Osteoblast (primary cell): Measurements from ENCODE around the gene TCEA3. TPM values are rescaled to one million over a fixed set of nuclear protein-coding genes. Genes with fewer than 3 reads are reported as not detected.
"Not testable (repeated sequence)": the region's sequence is repeated elsewhere in the genome, so short reads cannot be mapped to it uniquely, and the experiment has no call there.

Experiments
- DNase-seq: peaks from one replicate; pipeline ENCODE4 v3.0.0; 2011; ENCODE audit warnings: low spot score, mixed read lengths; ENCODE audit not compliant: insufficient read length; ENCODE audit errors: missing footprints
- H2AFZ ChIP-seq: 2 replicates; pipeline ENCODE4 v1.6.0; 2011; ENCODE audit warnings: mild to moderate bottlenecking, low read length
- H3K27ac ChIP-seq: 2 replicates; pipeline ENCODE4 v1.5.1; 2011; ENCODE audit warnings: mild to moderate bottlenecking, low read depth, low read length, moderate library complexity
- H3K27me3 ChIP-seq: 2 replicates; pipeline ENCODE4 v1.6.0; 2012; ENCODE audit warnings: mild to moderate bottlenecking, control low read depth, inconsistent platforms, low read length, moderate library complexity; ENCODE audit not compliant: insufficient read depth
- H3K36me3 ChIP-seq: 2 replicates; pipeline ENCODE4 v1.5.1; 2011; ENCODE audit warnings: mild to moderate bottlenecking, low read length, control low read depth, moderate library complexity; ENCODE audit not compliant: insufficient read depth
- H3K4me1 ChIP-seq: 2 replicates; pipeline ENCODE4 v1.5.1; 2011; ENCODE audit warnings: mild to moderate bottlenecking, low read length, control low read depth, moderate library complexity; ENCODE audit not compliant: insufficient read depth
- H3K4me2 ChIP-seq: 2 replicates; pipeline ENCODE4 v1.6.0; 2011; ENCODE audit warnings: mild to moderate bottlenecking, low read length; ENCODE audit not compliant: insufficient read depth
- H3K4me3 ChIP-seq: fragments of 200-600 bp; sonication (generic); 3 replicates; pipeline ENCODE4 v1.5.1; 2012; ENCODE audit warnings: mild to moderate bottlenecking, low read length, inconsistent platforms; ENCODE audit not compliant: insufficient read depth
- H3K79me2 ChIP-seq: 2 replicates; pipeline ENCODE4 v1.6.0; 2012; ENCODE audit warnings: mild to moderate bottlenecking, low read length, control low read depth, inconsistent platforms; ENCODE audit not compliant: insufficient read depth
- H3K9me3 ChIP-seq: 2 replicates; pipeline ENCODE4 v1.5.1; 2011; ENCODE audit warnings: low read depth, low read length, control low read depth
- H4K20me1 ChIP-seq: 2 replicates; pipeline ENCODE4 v1.6.0; 2012; ENCODE audit warnings: mild to moderate bottlenecking, low read length, control low read depth; ENCODE audit not compliant: insufficient read depth
- CTCF ChIP-seq: IDR thresholded peaks from 2 replicates; pipeline ENCODE4 v1.5.1; 2011; ENCODE audit warnings: mild to moderate bottlenecking, low read depth, low read length, moderate library complexity; ENCODE audit errors: extremely low read depth
- total RNA-seq: library from RNA; depleted of rRNA; stranded (reverse); fragments of >200 nt; gene quantifications from 2 replicates; pipeline ENCODE4 v1.2.3, GENCODE V29; 2012

Gene TCEA3
- total RNA-seq, 1 donor: 31.5 TPM

GRCh38 chr1:23383577-23384311 lies 40.8 kb downstream of the TCEA3 start:
- Histone ChIP-seq H3K4me1 (peaks cover 4% of the 10 kb centered on the region), H3K27ac (no peak overlapping the region), H4K20me1 (no peaks in the 10 kb centered on the region), H3K9me3 (no peaks in the 10 kb centered on the region), H3K4me2 (no peak overlapping the region), H3K36me3 (no peaks in the 10 kb centered on the region), H3K27me3 (no peaks in the 10 kb centered on the region), H2AFZ (no peak overlapping the region), H3K79me2 (no peaks in the 10 kb centered on the region), H3K4me3 (no peak overlapping the region)
- peak; percentile 38 for DNase-seq
- TF ChIP-seq CTCF: no peak

GRCh38 chr1:23381233-23381885 lies 43.2 kb downstream of the TCEA3 start:
- H3K4me1 ChIP-seq: peaks cover 20% of the 10 kb centered on the region

GRCh38 chr1:23380719-23381118 lies 43.8 kb downstream of the TCEA3 start:
- DNase-seq: no peak
- Histone ChIP-seq H3K4me1 (peaks cover 22% of the 10 kb centered on the region), H3K36me3 (no peaks in the 10 kb centered on the region), H3K79me2 (no peaks in the 10 kb centered on the region), H2AFZ (no peak overlapping the region), H3K27me3 (no peaks in the 10 kb centered on the region), H3K27ac (no peak overlapping the region), H4K20me1 (no peaks in the 10 kb centered on the region), H3K4me3 (no peak overlapping the region), H3K4me2 (no peak overlapping the region), H3K9me3 (no peaks in the 10 kb centered on the region)
- TF ChIP-seq CTCF: no peak

More at GRCh38 chr1:23381233-23381885, 43.2 kb downstream of the TCEA3 start:
- Histone ChIP-seq H3K4me2 (no peak overlapping the region), H3K27me3 (no peaks in the 10 kb centered on the region), H3K4me3 (no peak overlapping the region), H3K9me3 (no peaks in the 10 kb centered on the region), H2AFZ (no peak overlapping the region), H3K36me3 (no peaks in the 10 kb centered on the region), H3K27ac (no peak overlapping the region), H3K79me2 (no peaks in the 10 kb centered on the region), H4K20me1 (no peaks in the 10 kb centered on the region)
- no peak for DNase-seq
- no peak for TF ChIP-seq CTCF

- H3K36me3 ChIP-seq, DNase-seq: not testable (repeated sequence)
Observed at GRCh38 chr1:23380236-23380635, 44.3 kb downstream of the TCEA3 start.

More at GRCh38 chr1:23380236-23380635, 44.3 kb downstream of the TCEA3 start:
- peaks cover 22% of the 10 kb centered on the region for H3K4me1 ChIP-seq
- H3K4me2 ChIP-seq, H3K27me3 ChIP-seq, H3K79me2 ChIP-seq, H2AFZ ChIP-seq, H3K9me3 ChIP-seq, H3K4me3 ChIP-seq, H3K27ac ChIP-seq, H4K20me1 ChIP-seq: not testable (repeated sequence)
